HG02623 (cell line): ENCODE data around the gene GNPTAB.

Source experiments
- ATAC-seq: cut with Tn5 transposase; IDR thresholded peaks from one replicate; pipeline ENCODE4 v1.9.1; 2021; ENCODE audit warnings: moderate library complexity; ENCODE audit not compliant: unreplicated experiment

Gene GNPTAB

DNA sequence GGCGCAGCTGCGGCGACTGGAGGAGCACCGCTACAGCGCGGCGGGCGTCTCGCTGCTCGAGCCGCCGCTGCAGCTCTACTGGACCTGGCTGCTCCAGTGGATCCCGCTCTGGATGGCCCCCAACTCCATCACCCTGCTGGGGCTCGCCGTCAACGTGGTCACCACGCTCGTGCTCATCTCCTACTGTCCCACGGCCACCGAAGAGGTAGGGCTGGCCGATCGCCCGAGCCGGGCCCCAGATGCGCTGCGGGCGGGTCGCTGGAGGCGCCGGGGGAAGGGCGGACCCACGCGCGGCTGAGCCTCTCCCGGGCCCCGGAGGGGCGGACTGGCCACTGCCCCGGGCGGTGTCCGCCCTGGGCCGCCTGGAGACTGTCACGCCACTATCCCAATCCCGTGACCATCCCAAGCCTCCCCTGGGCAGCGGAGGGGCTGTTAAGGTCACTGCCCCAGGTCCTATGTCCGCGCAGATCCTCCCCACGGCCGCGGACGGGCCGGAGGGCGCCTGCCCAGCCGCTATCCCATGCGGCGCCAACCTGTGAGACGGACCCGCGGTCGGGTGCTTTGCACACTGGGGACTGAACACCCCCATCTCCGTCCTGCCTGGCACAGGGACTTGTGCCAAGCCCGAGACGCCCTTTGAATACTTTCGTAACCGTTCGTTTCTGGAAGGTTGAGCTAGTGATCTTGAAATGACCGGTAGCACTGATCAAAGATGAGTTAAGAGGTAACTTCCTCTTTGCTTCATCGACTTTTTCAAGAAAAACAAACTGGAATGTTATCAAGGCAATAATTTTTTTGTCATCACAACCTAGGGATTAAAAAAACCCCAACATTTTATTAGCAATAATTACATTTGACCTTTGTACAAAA lies 132.6 kb downstream of the GNPTAB start:
- ATAC-seq: peak; percentile 29

- ATAC-seq: peak; percentile 58
Observed at GRCh38 chr12:101697197-101697929, 133.4 kb downstream of the GNPTAB start, which contains the start of gene CHPT1. Gene CHPT1 (plus strand): TSS chr12:101697640. CDS start chr12:101697862, 222 bp downstream.

GRCh38 chr12:101696251-101697196 lies 134.2 kb downstream of the GNPTAB start:
- ATAC-seq: peak; percentile 25

GRCh38 chr12:101695706-101696105 lies 135.1 kb downstream of the GNPTAB start:
- no peak for ATAC-seq
